Myocyte (in vitro differentiated cells): ENCODE results near the gene ATF5. TPM values are rescaled to one million over a fixed set of nuclear protein-coding genes. Genes with fewer than 3 reads are reported as not detected.

Source experiments
- DNase-seq: peaks from one replicate; pipeline ENCODE4 v3.0.0-alpha.2; 2012; ENCODE audit warnings: low read depth
- microRNA-seq: library from miRNA; unstranded; fragments of <30 nt; microRNA quantifications from one replicate; pipeline ENCODE4, GENCODE V29; 2016
- total RNA-seq: library from RNA; depleted of rRNA; stranded (reverse); fragments of >200 nt; gene quantifications from 2 replicates; pipeline ENCODE4 v1.2.3, GENCODE V29; 2014

The ATF5 gene
- total RNA-seq, 1 donor from 2014 or later: 32.8 TPM

GRCh38 chr19:49973987-49974386, 45.0 kb downstream of the ATF5 start:
- DNase-seq: no peak

GRCh38 chr19:49975051-49975450, 46.0 kb downstream of the ATF5 start:
- no peak for DNase-seq

- no peak for DNase-seq
Measured at GRCh38 chr19:49976496-49976895, 47.5 kb downstream of the ATF5 start.

GRCh38 chr19:49977076-49977475, 48.1 kb downstream of the ATF5 start:
- no peak for DNase-seq

- no peak for DNase-seq
Measured at GRCh38 chr19:49977881-49978280, 48.9 kb downstream of the ATF5 start.

- no peak for DNase-seq
Measured at GRCh38 chr19:49978324-49978723, 49.3 kb downstream of the ATF5 start.

GRCh38 chr19:49981603-49982593, 52.9 kb downstream of the ATF5 start:
- DNase-seq: no peak

Small RNA genes within 50 kb of the gene (microRNA-seq; reads per million reads assigned to microRNA genes)
- gene MIR4750: 0.97 reads per million

Other genes starting within 250 kb of the ATF5 start
- gene ADM5, start 239.6 kb upstream of the ATF5 start, total RNA-seq: 0.99 and 1.3 TPM in 2 replicates
- 1.4 and 1.7 TPM in 2 replicates for gene CPT1C, start 238.1 kb upstream of the ATF5 start, total RNA-seq
- gene TSKS, start 165.9 kb upstream of the ATF5 start, total RNA-seq: not detected in 2 replicates
- 83.2 and 102 TPM in 2 replicates for gene AP2A1, start 162.2 kb upstream of the ATF5 start, total RNA-seq
- gene FUZ, start 115.9 kb upstream of the ATF5 start, total RNA-seq: 22.6 and 26.7 TPM in 2 replicates
- gene MED25, start 110.9 kb upstream of the ATF5 start, total RNA-seq: 22.7 and 40.1 TPM in 2 replicates
- gene PTOV1, start 78.0 kb upstream of the ATF5 start, total RNA-seq: 161 and 176 TPM in 2 replicates
- gene PNKP, start 61.6 kb upstream of the ATF5 start, total RNA-seq: 31.1 and 38.2 TPM in 2 replicates
- gene AKT1S1, start 51.9 kb upstream of the ATF5 start, total RNA-seq: 25.0 and 25.5 TPM in 2 replicates
- gene TBC1D17, start 51.5 kb upstream of the ATF5 start, total RNA-seq: 17.7 and 19.9 TPM in 2 replicates
- 0.35 and 0.83 TPM in 2 replicates for gene IL4I1, start 32.3 kb upstream of the ATF5 start, total RNA-seq
- 52.2 and 54.1 TPM in 2 replicates for gene NUP62, start 299 bp downstream of the ATF5 start, total RNA-seq
- gene SIGLEC11, start 32.0 kb downstream of the ATF5 start, total RNA-seq: not detected in 2 replicates
- gene VRK3, start 96.2 kb downstream of the ATF5 start, total RNA-seq: 14.7 and 19.0 TPM in 2 replicates
- 8.9 and 9.7 TPM in 2 replicates for gene ZNF473, start 96.8 kb downstream of the ATF5 start, total RNA-seq
- gene IZUMO2, start 234.1 kb downstream of the ATF5 start, total RNA-seq: not detected in 2 replicates